SKM-1 treated with dmso at 0.1 percent for 144 hours (cell line): ENCODE data around the gene GPC6.

Source experiments
- DNase-seq: peaks from one replicate; lab custom pipeline; 2025; ENCODE audit not compliant: unreplicated experiment; lab: John Stamatoyannopoulos, UW

Gene GPC6

DNA sequence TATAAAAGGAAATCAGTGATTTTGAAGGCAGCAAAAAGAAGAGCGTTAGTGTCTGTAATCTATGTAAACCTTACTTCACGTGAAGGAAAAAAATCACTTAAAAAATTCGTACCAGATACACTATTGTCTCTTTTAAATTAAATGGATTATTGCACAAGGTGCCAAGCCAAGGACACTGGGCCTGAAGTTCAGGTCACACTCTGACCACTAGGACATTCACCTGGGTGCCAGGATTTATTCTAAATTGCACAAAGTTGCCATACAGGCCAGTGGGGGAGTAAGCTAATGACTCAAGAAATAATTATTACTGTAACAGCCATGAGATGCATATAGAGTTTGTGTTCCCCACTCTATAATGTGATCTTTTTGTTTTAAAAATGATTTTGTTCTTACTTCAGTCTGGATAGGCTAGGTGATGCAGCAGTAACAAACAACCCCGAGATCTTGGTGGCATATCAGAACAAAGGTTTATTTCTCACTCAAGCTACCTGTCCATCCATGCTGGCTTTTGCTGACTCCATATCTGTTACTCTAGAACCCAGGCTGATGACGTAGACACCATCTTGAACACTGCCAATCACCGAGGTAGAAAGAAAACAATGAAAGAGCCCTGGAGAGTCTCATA lies 1000.8 kb downstream of the GPC6 start:
- no peak for DNase-seq

DNA sequence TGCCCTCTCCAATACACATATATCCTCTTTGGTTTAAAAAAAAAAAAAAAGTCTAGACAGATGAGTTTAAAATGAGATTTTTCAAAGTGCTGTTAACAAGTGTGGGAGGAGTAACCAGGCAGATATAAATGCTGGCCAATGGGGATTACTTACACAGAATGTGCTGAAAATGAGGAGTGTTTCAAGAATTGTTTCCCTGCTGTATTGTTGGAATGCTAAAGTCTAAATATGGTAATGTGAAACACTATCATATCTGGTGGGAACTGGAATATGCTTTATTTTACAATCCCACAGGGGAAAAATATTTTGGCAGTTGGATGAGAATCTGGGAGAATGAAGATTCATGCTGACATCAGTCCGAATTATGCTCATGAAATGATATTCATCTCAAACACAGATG lies 1002.2 kb downstream of the GPC6 start:
- DNase-seq, result no peak

DNA sequence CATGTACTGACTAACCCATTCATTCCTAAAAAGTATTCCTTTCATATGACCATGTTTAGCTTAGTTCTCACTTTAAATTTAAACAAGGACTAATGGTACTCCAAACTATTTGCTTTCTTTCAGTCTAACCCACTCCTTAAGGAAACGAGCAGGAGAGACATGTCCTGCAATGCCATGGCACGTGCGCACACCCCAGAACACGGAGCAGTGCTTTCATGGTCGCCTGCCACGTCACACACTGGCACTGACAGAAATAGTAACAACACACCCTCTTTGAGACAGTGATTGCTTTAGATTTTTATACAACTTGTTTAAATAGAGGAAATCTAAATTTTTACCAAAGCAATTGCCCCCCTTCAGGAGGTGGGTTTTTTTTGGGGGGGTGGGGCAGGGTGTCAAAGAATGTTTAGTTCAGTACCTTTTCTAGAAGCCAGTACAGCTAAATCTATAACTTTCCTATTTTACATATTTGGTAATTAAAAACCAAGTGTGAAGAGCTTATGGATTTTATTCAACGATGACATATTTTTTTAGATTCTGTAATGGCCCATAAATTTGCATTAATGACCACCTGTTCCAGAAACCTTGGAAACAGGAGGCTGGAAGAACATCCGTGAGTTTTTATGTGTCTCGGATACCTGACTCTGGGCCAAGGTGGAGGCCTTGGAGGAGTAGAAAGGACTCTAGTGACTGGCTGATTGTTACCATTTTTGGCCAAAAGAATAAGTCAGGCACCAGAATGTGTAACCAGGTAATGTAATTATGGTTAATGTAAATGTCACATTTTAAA lies 1005.7 kb downstream of the GPC6 start:
- DNase-seq, result no peak

DNA sequence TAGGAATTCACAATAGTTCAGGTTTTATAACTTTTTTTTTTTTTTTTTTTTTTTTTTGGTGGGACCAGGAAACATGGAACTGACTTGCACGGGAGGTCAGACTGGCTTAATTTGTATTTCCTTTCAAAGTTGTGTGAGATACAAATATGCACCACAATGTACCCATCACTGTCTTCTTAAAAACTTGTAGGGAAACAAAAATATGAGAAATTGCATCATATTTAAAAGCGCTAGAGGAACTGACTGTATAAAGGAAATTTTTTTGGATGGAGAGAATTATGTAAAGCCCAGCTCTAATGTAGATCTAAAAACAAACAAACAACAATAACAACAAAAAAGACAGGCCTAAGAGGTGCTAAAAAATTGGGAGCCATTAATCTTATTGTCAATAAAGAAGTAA lies 1006.3 kb downstream of the GPC6 start:
- DNase-seq, result no peak

DNA sequence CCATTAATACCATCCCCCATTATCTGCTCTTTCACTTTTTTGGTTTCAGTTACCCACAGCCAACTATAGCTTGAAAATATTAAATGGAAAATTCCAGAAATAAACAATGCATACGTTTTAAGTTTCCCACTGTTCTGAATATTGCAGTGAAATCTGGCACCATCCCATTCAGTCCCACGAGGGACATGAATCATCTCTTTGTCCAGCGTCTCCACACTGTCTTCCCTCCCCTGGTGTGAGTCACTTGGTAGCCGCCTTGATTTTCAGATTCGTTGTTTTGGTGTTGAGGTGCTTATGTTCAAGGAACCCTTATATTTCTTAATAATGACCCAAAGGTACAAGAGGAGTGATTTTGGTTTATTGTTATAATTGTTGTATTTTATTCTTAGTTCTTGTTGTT lies 1006.8 kb downstream of the GPC6 start:
- no peak for DNase-seq

DNA sequence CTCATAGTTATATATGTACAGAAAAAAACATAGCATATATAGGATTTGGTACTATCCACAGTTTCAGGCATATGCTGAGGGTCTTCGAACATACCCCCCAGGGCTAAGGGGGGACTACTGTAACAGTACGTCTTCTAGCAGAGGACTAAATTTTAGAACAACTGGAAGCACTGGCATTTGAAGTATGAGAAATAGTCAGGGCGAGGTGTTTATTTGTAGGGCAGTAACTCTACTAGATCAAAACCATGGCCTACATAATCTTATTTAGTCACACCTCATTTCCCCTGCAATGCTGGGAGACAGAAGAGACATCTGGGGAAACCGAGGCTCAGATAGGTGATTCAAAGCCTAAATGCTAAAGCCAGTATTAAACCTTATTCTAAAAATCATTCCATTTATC lies 1007.2 kb downstream of the GPC6 start:
- no peak for DNase-seq

DNA sequence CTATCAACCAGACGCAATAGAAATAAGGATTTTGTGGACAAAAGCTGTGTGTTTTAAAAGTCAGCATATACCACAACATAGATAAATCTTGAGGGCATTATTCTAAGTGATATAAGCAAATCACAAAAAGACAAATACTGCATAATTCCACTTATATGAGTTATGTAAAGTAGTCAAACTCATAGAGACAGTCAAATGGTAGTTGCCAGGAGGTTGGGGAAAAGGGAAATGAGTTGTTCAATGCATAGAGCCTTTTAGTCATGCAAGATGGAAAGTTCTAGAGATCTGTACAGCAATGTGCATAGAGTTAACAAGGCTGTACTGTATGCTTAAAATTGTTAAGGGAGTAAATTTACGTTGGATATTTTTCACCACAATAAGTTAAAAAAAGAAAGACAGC lies 1008.1 kb downstream of the GPC6 start:
- no peak for DNase-seq

DNA sequence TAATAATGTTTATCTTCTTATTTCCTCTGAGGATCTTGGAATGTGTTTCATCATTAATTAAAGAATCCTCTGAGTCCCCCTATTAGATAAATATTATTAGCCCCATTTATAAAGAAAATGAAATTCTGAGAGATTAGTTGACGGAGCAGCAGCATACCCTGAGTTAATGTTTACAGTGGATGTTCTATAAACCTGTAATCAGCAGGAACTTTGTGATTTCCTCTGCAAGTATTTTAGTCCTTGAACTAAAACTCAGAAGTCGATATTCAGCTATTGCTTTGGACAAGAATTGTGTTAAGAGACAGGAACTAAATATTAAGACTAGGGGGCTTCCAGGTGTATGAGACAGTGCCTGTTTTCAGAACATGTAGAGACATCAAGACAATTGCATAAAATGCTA lies 1009.5 kb downstream of the GPC6 start:
- no peak for DNase-seq

DNA sequence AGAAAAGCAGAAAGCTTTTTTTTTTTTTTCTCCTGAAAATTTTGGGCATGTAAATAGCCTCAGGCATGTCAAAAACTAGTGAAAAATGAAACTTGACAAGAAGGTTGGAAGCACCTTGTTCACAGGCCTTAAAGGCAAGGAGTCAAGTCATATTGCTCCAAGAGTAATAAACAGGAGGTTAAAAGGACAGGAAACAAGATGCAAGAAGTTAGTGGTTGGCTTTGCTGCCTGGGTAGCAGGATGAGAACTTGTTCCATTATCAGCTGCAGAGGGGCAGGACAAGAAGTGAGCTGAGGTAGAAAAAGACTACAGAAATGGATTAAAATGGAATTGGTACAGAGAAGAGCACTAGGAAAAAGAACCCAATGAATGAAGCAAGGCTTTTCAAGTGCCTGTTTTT lies 1010.3 kb downstream of the GPC6 start:
- DNase-seq, result no peak

DNA sequence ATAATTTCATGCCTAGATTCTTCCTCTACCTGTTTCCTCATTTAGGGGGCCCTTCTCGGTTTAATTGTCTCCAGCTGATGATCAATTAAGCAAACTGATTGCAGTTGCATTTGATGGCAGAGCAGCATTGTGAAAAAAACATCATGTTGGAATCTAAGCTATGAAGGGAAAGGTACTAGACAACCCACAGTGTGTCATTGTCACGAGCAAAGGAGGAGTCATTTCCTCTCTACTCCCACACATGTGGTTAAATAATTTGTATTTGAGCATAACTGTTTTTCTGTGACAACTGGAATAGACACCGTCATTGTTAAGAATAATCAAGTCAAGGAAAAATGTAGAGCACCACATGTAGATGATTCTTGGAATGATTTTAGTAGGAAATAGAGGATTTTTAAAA lies 1012.5 kb downstream of the GPC6 start:
- no peak for DNase-seq

DNA sequence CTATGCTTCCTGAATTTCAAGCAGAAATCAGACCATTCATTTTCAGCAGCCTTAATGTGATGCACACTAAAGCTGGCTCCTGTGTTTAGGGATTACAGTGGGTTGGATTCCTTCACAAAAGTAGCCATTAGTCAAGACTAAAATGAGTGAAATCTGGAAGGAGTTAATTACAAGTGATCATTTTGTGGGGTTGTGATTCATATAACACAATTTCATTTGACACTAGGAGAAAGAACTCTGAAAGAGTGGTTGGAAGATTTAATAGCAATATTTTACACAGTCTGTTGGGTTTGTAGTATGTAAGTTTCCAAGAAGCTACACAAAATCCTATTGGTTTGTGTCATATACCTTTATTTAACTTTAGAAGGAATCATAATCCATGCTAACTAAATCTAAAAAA lies 1015.9 kb downstream of the GPC6 start:
- no peak for DNase-seq

DNA sequence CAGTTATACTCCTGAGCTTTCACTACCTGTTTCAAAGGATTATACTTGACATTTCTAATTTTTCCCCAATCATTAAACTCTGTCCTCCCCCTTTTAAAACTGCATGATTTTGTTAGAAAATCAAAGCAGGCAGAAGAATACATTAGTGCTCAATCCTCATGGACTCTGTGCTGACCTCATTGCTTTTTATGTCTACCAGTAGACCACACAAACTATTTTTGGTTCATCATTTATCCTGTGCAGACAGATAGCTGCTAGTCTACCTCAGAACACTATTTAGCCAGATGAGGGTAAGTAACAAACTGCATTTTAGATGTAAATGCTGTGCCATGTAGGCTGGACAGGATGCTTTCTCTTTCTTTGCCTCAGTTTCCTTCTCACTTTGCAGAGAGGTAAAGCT lies 1016.9 kb downstream of the GPC6 start:
- DNase-seq, result no peak

DNA sequence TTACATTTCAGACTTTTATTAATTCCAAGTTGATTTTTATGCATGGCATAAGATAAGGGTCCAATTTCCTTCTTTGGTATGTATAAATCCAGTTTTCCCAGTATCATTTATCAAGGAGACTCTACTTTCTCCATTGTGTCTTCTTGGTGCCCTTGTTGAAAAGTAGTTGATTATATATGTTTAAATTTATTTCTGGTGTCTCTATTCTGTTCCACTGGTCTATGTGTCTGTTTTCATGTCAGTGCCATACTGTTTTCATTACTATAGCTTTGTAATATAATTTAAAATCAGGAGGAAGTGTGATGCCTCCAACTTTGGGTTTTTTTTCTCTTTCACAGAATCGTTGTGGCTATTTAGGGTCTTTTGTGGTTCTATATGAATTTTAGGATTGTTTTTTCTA lies 1019.9 kb downstream of the GPC6 start:
- no peak for DNase-seq

DNA sequence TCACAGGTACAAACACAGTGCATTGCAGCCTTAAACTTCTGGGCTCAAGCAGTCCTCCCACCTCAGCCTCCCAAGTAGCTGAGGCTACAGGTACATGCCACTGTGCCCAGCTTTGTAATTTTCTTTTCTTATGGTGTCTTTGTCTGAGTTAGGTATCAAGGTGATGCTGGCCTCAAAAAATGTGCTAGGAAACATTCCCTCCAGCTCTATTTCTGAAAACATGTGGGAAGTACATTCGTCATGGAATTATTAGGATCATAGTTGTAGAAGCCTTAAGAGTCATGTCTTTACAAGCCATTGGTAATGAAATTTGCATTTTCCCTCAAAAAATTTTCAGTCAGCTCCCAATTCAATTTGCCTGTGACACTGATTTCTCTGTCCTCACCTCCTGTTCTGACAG lies 1021.3 kb downstream of the GPC6 start:
- no peak for DNase-seq

DNA sequence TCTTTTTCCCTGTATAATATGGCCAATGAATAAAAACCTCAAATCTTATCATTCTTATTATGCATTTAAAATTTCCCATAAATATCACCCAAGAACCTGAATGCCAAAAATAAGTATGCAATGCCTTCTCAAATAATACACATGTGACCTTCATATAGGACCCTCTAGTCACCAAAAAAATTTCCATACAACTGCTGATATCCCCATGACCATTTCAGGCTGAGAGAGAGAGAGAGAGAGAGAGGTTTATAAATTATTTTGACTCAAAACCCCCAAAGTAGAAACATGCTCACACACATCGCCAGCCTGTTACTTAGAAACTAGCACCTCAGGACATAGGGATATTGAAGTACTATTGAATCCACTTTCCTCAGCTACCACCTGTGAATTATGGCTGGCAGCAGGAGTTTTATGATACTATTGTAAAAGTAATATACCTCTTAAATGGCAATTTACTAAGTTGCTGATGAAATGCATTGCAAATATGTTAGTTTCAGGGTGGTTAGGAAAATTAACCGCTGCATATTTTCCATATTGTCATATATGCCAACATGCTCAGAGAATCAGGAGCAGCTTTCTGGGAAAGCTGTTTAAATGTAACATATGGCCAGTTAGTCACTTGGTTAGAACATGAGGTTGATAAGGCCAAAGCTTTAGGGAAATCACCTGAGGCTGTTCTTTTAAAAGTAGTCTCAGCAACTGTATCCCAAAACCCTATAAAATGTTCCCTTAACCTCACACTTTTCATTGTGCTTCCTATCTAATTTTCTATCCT lies 1022.0 kb downstream of the GPC6 start:
- DNase-seq, result no peak

DNA sequence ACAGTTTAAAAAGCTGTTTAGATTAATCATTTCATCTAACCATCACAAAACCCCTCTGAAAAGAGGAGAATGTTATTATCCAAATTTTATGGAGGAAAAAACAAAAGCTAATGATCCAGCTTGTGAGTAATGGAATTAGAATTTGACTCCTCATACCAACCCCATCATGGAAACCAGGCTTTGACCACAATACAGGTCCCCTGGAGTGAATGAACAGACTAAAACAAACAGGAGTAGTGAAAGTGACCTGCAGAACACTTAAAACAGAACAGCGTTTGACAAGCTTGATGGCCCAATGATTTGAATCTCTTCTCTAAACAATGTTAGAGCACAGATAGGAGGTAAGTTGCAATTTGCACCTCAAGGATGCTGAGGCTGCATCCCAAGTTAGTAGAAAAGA lies 1022.9 kb downstream of the GPC6 start:
- no peak for DNase-seq

DNA sequence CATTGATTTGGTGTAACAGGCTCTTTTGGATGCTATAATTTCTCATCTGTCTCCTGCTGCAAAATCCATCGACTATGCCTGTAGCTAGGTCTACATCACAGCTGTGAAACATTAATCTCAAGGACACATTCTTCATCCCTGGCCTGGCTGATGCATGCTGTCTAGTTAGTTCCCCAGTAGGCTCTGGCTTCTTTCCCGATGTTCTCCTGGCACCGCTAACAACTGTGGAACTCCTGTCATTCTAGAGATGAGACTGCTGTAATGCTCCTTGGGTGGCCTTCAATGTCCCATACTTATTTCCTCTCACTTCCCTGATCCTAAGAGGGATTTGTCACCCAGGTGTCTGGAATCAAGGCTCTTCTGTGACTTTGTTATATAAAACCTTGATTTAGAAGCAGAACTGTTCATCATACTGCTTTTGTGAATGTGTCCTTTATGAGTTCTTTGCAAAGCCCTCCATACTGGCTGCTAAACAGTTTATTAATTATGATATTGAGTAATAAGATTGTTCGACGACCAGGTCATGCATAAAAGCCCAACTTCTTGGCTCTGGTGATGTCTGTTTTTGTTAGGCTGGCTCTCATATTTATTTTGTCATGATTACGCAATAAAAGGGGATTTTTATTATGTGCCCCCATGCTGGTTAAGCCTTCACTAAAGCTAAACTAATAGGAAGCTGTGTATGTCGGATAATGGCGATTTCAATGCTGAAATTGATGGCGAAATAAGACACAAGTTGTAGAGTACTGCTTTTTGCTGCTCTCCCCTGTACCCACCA lies 1025.4 kb downstream of the GPC6 start:
- no peak for DNase-seq

DNA sequence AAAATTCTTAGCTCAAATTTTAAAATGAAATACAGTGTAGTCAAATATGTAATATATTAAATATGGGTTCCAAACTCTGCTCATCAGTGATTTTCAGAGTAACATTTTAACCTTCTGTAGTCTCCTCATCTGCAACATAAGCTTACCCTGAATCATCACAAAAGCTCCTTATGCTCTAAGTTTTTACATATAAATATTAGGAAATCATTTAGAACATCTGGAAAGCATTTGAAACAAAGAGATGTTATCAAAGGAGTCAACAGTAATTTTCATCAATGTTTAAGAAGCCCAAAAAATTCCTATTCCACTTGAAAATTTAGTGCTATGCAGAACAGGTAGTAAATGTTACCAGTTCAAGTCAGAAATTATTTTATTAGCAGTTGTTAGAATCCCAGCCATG lies 1028.1 kb downstream of the GPC6 start:
- DNase-seq, result no peak

DNA sequence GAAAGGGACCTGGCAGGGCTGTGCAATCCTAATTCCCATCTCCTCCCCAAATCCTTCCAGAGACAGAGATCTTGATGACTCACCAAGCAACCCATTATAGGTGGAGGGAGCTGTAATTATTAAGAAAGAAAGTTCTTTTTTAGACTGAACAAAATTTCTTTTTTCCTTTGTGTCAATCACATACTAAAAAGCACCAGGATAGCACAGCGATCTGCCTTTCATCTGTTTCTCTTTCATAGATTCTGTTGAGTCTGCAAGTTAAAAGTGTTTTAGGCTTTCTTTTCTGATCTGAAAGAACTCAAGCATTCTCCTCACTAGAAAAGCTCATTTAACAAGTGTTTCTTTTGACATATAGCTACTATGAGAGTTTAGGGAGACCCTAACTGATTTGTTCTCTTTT lies 1030.1 kb downstream of the GPC6 start:
- DNase-seq, result no peak

DNA sequence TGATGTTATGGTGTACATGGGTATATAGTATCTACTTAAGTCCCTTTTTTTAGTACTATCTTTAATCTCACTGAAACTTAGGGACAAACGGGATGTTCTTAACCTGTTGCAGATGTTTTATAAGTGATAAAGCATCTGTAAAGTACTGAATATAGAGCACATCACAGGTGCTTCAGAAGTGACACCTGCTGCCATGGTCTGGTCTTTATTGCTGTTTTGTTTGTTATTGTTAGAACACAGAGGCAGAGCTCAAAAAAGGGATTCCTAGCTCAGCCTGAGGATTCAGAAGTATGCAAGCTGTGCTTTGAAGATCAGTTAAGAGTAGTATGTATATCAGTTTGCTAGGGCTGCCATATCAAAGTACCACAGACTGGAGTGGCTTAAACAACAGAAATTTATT lies 1033.4 kb downstream of the GPC6 start:
- DNase-seq, result no peak

DNA sequence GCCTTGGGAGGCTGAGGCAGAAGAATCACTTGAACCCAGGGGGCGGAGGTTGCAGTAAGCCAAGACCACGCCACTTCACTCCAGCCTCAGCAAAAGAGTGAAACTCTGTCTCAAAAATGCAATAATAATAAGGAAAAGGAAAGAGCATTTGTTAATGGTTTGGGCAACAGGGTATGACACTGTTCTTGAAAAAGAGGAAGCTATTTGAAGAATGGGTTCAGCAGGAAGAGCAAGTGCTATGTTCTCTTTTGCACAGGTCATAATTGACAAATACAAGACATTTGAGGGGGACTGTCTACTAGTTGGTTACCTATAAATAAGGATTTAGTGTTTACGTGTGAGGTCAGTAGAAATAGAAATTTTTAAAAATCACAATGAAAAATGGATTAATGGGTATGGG lies 1034.6 kb downstream of the GPC6 start:
- DNase-seq, result peak; percentile 69
